GM23338 (cell line): ENCODE measurements around the gene TSEN2. TPM values are rescaled to one million over a fixed set of nuclear protein-coding genes. Genes with fewer than 3 reads are reported as not detected.

Experiments used
- ATAC-seq: fragments of 200-7000 bp; cut with Tn5 transposase; 3 replicates; pipeline ENCODE4 v1.9.1; 2020
- DNase-seq: peaks from one replicate; pipeline ENCODE4 v3.0.0-alpha.2; 2015; ENCODE audit warnings: low spot score
- H2AFZ ChIP-seq: fragments of 200-600 bp; sonication (generic); 2 replicates; pipeline ENCODE4 v1.8.0; 2016; ENCODE audit warnings: antibody characterized with exemption, mild to moderate bottlenecking, moderate library complexity
- H3F3A ChIP-seq: fragments of 200-600 bp; sonication (generic); replicated peaks from 2 replicates; pipeline ENCODE4 v1.8.0; 2017; ENCODE audit warnings: antibody characterized with exemption, mixed run types, low read depth
- H3K27ac ChIP-seq: fragments of 200-600 bp; sonication (generic); 2 replicates; pipeline ENCODE4 v1.6.1; 2016; ENCODE audit warnings: low read depth
- H3K27me3 ChIP-seq: fragments of 200-600 bp; sonication (generic); 2 replicates; pipeline ENCODE4 v1.8.0; 2016; ENCODE audit warnings: mild to moderate bottlenecking, mixed run types, moderate library complexity; ENCODE audit not compliant: insufficient read depth
- H3K36me3 ChIP-seq: fragments of 200-600 bp; sonication (generic); 2 replicates; pipeline ENCODE4 v1.8.0; 2016; ENCODE audit warnings: mild to moderate bottlenecking; ENCODE audit not compliant: insufficient read depth
- H3K4me1 ChIP-seq: fragments of 200-600 bp; sonication (generic); 2 replicates; pipeline ENCODE4 v1.8.0; 2016; ENCODE audit warnings: mild to moderate bottlenecking, moderate library complexity; ENCODE audit not compliant: insufficient read depth
- H3K4me2 ChIP-seq: fragments of 200-600 bp; sonication (generic); 2 replicates; pipeline ENCODE4 v1.7.1; 2017; ENCODE audit warnings: mixed run types
- H3K4me3 ChIP-seq: fragments of 200-600 bp; sonication (generic); 2 replicates; pipeline ENCODE4 v1.6.1; 2016; ENCODE audit warnings: mixed run types
- H3K79me2 ChIP-seq: fragments of 200-600 bp; sonication (generic); replicated peaks from 2 replicates; pipeline ENCODE4 v1.8.0; 2017; ENCODE audit warnings: mild to moderate bottlenecking; ENCODE audit not compliant: insufficient read depth
- H3K9me2 ChIP-seq: fragments of 200-600 bp; sonication (generic); 2 replicates; pipeline ENCODE4 v1.8.0; 2017; ENCODE audit not compliant: insufficient read depth
- H4K20me1 ChIP-seq: fragments of 200-600 bp; sonication (generic); replicated peaks from 2 replicates; pipeline ENCODE4 v1.8.0; 2017; ENCODE audit warnings: mild to moderate bottlenecking; ENCODE audit not compliant: insufficient read depth
- H3K27ac Mint-ChIP-seq: 2 replicates; pipeline ENCODE4 v1.8.0; 2020; ENCODE audit warnings: inconsistent platforms, mild to moderate bottlenecking, moderate library complexity, mixed read lengths
- H3K27me3 Mint-ChIP-seq: 3 replicates; pipeline ENCODE4 v1.8.0; 2022; ENCODE audit warnings: low read depth, mild to moderate bottlenecking, moderate library complexity, mixed read lengths, inconsistent platforms; ENCODE audit not compliant: insufficient read depth, poor library complexity
- H3K36me3 Mint-ChIP-seq: 3 replicates; pipeline ENCODE4 v1.8.0; 2021; ENCODE audit warnings: low read depth, mild to moderate bottlenecking, inconsistent platforms, moderate library complexity, mixed read lengths
- H3K4me1 Mint-ChIP-seq: 3 replicates; pipeline ENCODE4 v1.8.0; 2020; ENCODE audit warnings: mild to moderate bottlenecking, inconsistent platforms, mixed read lengths
- H3K4me3 Mint-ChIP-seq: 3 replicates; pipeline ENCODE4 v1.8.0; 2021; ENCODE audit warnings: moderate library complexity, mild to moderate bottlenecking, inconsistent platforms, mixed read lengths
- H3K9me3 Mint-ChIP-seq: 3 replicates; pipeline ENCODE4 v1.8.0; 2020; ENCODE audit warnings: moderate library complexity, mild to moderate bottlenecking, inconsistent platforms, mixed read lengths
- CREB1 ChIP-seq: fragments of 250-450 bp; sonication (Bioruptor Pico); IDR thresholded peaks from 2 replicates; pipeline ENCODE4 v1.5.0; 2020; ENCODE audit warnings: low read depth, mild to moderate bottlenecking, moderate library complexity
- EZH2 ChIP-seq: fragments of 200-600 bp; sonication (generic); IDR thresholded peaks from one replicate; pipeline ENCODE4 v1.8.0; 2017; ENCODE audit warnings: antibody characterized with exemption, mild to moderate bottlenecking, low read depth; ENCODE audit not compliant: unreplicated experiment
- EZH2phosphoT487 ChIP-seq: fragments of 200-600 bp; sonication (generic); IDR thresholded peaks from one replicate; pipeline ENCODE4 v1.8.1; 2018; ENCODE audit warnings: antibody characterized with exemption; ENCODE audit not compliant: unreplicated experiment
- JUNB ChIP-seq: IDR thresholded peaks from one replicate; pipeline ENCODE4 v1.6.1; 2016; ENCODE audit warnings: antibody characterized with exemption; ENCODE audit not compliant: unreplicated experiment
- NANOG ChIP-seq: IDR thresholded peaks from 2 replicates; pipeline ENCODE4 v1.6.1; 2016; ENCODE audit warnings: antibody characterized with exemption, borderline replicate concordance
- POLR2AphosphoS5 ChIP-seq: IDR thresholded peaks from 2 replicates; pipeline ENCODE4 v1.6.1; 2016; ENCODE audit warnings: antibody characterized with exemption, low read depth
- STAT1 ChIP-seq: IDR thresholded peaks from one replicate; pipeline ENCODE4 v1.6.1; 2016; ENCODE audit warnings: antibody characterized with exemption; ENCODE audit not compliant: unreplicated experiment
- ZNF114 ChIP-seq: fragments of 250-450 bp; sonication (Bioruptor Pico); IDR thresholded peaks from 2 replicates; pipeline ENCODE4 v1.5.0; 2020; ENCODE audit warnings: mild to moderate bottlenecking, moderate library complexity
- ZNF331 ChIP-seq: fragments of 250-450 bp; sonication (Bioruptor Pico); IDR thresholded peaks from 2 replicates; pipeline ENCODE4 v1.5.0; 2020; ENCODE audit warnings: low read depth, mild to moderate bottlenecking, moderate library complexity
- polyA plus RNA-seq: library from polyadenylated mRNA; unstranded; fragments of >200 nt; fragmentation: Nextera tagmentation; extraction: Ambion mirVana; gene quantifications from 2 replicates; pipeline ENCODE4 v1.2.1, GENCODE V29; 2016
- total RNA-seq: library from RNA; depleted of rRNA; stranded (reverse); fragments of >200 nt; shearing (Covaris generic); gene quantifications from 2 replicates; pipeline ENCODE4 v1.2.3, GENCODE V29; 2014
- TF ChIP-seq, protein P1 (sequence below): fragments of 250-450 bp; sonication (Bioruptor Pico); IDR thresholded peaks from 2 replicates; pipeline ENCODE4 v1.5.0; 2020; ENCODE audit warnings: mild to moderate bottlenecking, moderate library complexity
- TF ChIP-seq, protein P2 (sequence below): IDR thresholded peaks from one replicate; pipeline ENCODE4 v1.6.1; 2018; ENCODE audit warnings: antibody characterized with exemption; ENCODE audit not compliant: unreplicated experiment
- TF ChIP-seq, protein P3 (sequence below), 2 experiments: fragments of 200-600 bp in 1 of 2; sonication (generic) in 1 of 2; conservative IDR thresholded peaks; 2 replicates each; pipeline versions ENCODE4 v1.5.1 to v1.6.1; 2016 to 2017; ENCODE audit warnings: antibody characterized with exemption in 2 of 2, low read depth in 2 of 2, mild to moderate bottlenecking in 2 of 2, moderate library complexity in 1 of 2
- TF ChIP-seq, protein P4 (sequence below): IDR thresholded peaks from 2 replicates; pipeline ENCODE4 v1.6.1; 2016; ENCODE audit warnings: antibody characterized with exemption

TSEN2 gene
- total and polyA plus RNA-seq, 2 experiments from 2014 or later = 27.7 to 30.0 TPM

DNA sequence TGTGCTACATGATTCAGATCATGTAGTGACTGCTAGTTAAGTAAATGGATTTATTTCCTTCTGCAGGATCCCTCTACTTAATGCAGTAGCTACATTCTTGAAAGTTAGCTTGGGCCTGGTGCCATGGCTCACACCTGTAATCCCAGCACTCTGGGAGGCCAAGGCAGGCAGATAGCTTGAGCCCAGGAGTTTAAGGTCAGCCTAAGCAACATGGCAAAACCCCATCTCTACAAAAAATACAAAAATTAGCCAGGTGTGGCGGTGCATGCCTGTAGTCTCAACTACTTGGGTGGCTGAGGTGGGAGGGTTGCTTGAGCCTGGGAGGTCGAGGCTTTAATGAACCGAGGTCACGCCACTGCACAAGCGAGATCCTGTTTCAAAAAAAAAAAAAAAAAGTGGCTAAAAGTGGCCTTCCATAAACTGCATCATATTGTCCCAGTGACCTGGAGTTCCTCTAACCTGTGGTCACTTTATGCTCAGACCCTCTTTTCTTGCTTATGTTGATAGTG, 22.0 kb downstream of the TSEN2 start (continued):
- TF ChIP-seq, protein P1, sequence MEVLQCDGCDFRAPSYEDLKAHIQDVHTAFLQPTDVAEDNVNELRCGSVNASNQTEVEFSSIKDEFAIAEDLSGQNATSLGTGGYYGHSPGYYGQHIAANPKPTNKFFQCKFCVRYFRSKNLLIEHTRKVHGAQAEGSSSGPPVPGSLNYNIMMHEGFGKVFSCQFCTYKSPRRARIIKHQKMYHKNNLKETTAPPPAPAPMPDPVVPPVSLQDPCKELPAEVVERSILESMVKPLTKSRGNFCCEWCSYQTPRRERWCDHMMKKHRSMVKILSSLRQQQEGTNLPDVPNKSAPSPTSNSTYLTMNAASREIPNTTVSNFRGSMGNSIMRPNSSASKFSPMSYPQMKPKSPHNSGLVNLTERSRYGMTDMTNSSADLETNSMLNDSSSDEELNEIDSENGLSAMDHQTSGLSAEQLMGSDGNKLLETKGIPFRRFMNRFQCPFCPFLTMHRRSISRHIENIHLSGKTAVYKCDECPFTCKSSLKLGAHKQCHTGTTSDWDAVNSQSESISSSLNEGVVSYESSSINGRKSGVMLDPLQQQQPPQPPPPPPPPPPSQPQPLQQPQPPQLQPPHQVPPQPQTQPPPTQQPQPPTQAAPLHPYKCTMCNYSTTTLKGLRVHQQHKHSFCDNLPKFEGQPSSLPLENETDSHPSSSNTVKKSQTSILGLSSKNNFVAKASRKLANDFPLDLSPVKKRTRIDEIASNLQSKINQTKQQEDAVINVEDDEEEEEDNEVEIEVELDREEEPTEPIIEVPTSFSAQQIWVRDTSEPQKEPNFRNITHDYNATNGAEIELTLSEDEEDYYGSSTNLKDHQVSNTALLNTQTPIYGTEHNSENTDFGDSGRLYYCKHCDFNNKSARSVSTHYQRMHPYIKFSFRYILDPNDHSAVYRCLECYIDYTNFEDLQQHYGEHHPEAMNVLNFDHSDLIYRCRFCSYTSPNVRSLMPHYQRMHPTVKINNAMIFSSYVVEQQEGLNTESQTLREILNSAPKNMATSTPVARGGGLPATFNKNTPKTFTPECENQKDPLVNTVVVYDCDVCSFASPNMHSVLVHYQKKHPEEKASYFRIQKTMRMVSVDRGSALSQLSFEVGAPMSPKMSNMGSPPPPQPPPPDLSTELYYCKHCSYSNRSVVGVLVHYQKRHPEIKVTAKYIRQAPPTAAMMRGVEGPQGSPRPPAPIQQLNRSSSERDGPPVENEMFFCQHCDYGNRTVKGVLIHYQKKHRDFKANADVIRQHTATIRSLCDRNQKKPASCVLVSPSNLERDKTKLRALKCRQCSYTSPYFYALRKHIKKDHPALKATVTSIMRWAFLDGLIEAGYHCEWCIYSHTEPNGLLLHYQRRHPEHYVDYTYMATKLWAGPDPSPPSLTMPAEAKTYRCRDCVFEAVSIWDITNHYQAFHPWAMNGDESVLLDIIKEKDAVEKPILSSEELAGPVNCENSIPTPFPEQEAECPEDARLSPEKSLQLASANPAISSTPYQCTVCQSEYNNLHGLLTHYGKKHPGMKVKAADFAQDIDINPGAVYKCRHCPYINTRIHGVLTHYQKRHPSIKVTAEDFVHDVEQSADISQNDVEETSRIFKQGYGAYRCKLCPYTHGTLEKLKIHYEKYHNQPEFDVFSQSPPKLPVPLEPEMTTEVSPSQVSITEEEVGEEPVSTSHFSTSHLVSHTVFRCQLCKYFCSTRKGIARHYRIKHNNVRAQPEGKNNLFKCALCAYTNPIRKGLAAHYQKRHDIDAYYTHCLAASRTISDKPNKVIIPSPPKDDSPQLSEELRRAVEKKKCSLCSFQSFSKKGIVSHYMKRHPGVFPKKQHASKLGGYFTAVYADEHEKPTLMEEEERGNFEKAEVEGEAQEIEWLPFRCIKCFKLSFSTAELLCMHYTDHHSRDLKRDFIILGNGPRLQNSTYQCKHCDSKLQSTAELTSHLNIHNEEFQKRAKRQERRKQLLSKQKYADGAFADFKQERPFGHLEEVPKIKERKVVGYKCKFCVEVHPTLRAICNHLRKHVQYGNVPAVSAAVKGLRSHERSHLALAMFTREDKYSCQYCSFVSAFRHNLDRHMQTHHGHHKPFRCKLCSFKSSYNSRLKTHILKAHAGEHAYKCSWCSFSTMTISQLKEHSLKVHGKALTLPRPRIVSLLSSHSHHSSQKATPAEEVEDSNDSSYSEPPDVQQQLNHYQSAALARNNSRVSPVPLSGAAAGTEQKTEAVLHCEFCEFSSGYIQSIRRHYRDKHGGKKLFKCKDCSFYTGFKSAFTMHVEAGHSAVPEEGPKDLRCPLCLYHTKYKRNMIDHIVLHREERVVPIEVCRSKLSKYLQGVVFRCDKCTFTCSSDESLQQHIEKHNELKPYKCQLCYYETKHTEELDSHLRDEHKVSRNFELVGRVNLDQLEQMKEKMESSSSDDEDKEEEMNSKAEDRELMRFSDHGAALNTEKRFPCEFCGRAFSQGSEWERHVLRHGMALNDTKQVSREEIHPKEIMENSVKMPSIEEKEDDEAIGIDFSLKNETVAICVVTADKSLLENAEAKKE (CRISPR knock-in tag) = no peak
- no peak for TF ChIP-seq ZNF114 (CRISPR knock-in tag)
- TF ChIP-seq STAT1 = no peak

DNA sequence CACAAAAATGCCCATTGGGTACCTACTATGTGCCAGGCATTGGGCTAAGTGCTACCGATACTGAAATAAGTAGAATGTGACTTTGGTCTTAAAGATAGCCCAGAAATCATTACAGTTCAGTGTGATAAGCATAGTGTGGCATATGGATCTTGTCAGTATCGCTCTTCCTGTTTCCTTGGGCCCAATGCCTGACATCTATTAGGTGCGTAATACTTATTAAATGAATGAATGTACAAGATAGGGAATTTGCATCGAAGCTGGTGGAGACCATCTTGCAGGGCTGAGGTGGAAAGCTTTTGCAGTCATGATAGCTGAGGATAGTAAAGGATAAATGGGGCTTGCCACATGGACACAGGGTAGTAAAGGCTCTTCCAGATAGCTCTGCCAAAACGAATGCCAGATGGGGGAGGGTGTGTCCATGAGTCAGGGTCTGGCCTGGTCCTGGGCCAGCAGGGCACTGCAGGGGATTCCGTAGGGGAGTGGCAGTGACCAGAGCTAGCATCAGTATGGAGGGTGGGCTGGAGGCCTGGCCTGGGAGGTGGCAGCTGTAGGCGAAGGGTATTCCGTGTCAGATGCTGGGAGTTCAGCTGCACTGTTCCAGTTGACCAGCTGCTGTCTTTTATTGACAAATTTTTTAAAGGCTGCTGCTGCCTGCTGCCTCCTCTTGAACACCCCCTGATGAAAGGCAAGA, 23.5 kb downstream of the TSEN2 start:
- no peaks in the 10 kb centered on the region for H3K79me2 ChIP-seq
- no peak for TF ChIP-seq CREB1 (CRISPR knock-in tag)
- TF ChIP-seq, protein P2, sequence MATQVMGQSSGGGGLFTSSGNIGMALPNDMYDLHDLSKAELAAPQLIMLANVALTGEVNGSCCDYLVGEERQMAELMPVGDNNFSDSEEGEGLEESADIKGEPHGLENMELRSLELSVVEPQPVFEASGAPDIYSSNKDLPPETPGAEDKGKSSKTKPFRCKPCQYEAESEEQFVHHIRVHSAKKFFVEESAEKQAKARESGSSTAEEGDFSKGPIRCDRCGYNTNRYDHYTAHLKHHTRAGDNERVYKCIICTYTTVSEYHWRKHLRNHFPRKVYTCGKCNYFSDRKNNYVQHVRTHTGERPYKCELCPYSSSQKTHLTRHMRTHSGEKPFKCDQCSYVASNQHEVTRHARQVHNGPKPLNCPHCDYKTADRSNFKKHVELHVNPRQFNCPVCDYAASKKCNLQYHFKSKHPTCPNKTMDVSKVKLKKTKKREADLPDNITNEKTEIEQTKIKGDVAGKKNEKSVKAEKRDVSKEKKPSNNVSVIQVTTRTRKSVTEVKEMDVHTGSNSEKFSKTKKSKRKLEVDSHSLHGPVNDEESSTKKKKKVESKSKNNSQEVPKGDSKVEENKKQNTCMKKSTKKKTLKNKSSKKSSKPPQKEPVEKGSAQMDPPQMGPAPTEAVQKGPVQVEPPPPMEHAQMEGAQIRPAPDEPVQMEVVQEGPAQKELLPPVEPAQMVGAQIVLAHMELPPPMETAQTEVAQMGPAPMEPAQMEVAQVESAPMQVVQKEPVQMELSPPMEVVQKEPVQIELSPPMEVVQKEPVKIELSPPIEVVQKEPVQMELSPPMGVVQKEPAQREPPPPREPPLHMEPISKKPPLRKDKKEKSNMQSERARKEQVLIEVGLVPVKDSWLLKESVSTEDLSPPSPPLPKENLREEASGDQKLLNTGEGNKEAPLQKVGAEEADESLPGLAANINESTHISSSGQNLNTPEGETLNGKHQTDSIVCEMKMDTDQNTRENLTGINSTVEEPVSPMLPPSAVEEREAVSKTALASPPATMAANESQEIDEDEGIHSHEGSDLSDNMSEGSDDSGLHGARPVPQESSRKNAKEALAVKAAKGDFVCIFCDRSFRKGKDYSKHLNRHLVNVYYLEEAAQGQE = no peak
- TF ChIP-seq EZH2 = no peak
- TF ChIP-seq EZH2phosphoT487 = no peak
- TF ChIP-seq NANOG = no peak
- TF ChIP-seq ZNF331 (CRISPR knock-in tag) = no peak
- TF ChIP-seq, protein P3, sequence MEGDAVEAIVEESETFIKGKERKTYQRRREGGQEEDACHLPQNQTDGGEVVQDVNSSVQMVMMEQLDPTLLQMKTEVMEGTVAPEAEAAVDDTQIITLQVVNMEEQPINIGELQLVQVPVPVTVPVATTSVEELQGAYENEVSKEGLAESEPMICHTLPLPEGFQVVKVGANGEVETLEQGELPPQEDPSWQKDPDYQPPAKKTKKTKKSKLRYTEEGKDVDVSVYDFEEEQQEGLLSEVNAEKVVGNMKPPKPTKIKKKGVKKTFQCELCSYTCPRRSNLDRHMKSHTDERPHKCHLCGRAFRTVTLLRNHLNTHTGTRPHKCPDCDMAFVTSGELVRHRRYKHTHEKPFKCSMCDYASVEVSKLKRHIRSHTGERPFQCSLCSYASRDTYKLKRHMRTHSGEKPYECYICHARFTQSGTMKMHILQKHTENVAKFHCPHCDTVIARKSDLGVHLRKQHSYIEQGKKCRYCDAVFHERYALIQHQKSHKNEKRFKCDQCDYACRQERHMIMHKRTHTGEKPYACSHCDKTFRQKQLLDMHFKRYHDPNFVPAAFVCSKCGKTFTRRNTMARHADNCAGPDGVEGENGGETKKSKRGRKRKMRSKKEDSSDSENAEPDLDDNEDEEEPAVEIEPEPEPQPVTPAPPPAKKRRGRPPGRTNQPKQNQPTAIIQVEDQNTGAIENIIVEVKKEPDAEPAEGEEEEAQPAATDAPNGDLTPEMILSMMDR (conservative IDR thresholded peaks at IDR 0.05; ENCODE audit: low read depth in 2 of 2) = no peak
- TF ChIP-seq, protein P4, sequence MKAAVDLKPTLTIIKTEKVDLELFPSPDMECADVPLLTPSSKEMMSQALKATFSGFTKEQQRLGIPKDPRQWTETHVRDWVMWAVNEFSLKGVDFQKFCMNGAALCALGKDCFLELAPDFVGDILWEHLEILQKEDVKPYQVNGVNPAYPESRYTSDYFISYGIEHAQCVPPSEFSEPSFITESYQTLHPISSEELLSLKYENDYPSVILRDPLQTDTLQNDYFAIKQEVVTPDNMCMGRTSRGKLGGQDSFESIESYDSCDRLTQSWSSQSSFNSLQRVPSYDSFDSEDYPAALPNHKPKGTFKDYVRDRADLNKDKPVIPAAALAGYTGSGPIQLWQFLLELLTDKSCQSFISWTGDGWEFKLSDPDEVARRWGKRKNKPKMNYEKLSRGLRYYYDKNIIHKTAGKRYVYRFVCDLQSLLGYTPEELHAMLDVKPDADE = no peak
- TF ChIP-seq JUNB = no peak
- TF ChIP-seq POLR2AphosphoS5 = no peak
- no peak for ATAC-seq
- H3K4me1 Mint-ChIP-seq = no peaks in the 10 kb centered on the region
- H3K4me3 Mint-ChIP-seq = no peak overlapping the region
- no peak overlapping the region for H2AFZ ChIP-seq
- H3K4me3 ChIP-seq = no peak overlapping the region
- H3F3A ChIP-seq = no peaks in the 10 kb centered on the region
- no peak overlapping the region for H3K4me2 ChIP-seq
- DNase-seq = no peak
- no peak overlapping the region for H3K27ac Mint-ChIP-seq
- no peaks in the 10 kb centered on the region for H3K4me1 ChIP-seq
- H3K27ac ChIP-seq = no peak overlapping the region
- no peaks in the 10 kb centered on the region for H3K27me3 Mint-ChIP-seq
- peaks cover 7% of the 10 kb centered on the region; the same call in 1 of the 2 replicates for H4K20me1 ChIP-seq
- H3K36me3 Mint-ChIP-seq = peaks cover 47% of the 10 kb centered on the region
- H3K36me3 ChIP-seq = peaks cover 26% of the 10 kb centered on the region
- no peaks in the 10 kb centered on the region for H3K27me3 ChIP-seq
- H3K9me3 Mint-ChIP-seq = no peaks in the 10 kb centered on the region
- H3K9me2 ChIP-seq = no peaks in the 10 kb centered on the region
